Measurements from ENCODE around the gene PTCH1.

DNA sequence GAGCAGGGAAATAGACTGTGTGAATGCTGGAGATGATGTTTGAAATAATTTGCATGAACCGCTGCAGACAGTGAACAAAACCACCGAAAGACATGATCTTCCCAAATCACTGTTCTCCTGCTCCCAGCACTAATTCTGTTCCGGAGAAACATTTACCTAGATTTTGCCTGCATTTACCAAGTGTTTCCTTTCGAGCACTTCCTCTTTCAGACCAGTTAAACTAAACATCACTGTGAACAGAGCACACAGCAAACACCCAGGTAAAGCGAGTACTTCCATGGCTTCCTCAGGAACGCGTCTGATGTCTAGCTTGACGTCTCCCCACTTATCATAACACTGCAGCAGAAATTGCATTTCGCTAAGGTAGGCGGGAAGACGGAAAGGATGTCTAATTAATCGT is 45.1 kb upstream of the PTCH1 start:
- no peak for TF ChIP-seq EZH2 (IDR thresholded peaks at IDR 0.05; ENCODE audit: low read length)
- TF ChIP-seq, protein P1, sequence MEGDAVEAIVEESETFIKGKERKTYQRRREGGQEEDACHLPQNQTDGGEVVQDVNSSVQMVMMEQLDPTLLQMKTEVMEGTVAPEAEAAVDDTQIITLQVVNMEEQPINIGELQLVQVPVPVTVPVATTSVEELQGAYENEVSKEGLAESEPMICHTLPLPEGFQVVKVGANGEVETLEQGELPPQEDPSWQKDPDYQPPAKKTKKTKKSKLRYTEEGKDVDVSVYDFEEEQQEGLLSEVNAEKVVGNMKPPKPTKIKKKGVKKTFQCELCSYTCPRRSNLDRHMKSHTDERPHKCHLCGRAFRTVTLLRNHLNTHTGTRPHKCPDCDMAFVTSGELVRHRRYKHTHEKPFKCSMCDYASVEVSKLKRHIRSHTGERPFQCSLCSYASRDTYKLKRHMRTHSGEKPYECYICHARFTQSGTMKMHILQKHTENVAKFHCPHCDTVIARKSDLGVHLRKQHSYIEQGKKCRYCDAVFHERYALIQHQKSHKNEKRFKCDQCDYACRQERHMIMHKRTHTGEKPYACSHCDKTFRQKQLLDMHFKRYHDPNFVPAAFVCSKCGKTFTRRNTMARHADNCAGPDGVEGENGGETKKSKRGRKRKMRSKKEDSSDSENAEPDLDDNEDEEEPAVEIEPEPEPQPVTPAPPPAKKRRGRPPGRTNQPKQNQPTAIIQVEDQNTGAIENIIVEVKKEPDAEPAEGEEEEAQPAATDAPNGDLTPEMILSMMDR (optimal IDR thresholded peaks at IDR 0.05 in 1 of 3, IDR thresholded peaks at IDR 0.05 in 1 of 3, conservative IDR thresholded peaks at IDR 0.05 in 1 of 3; ENCODE audit: extremely low read depth in 1 of 3, insufficient read depth in 2 of 3, low read length in 3 of 3): no peak

Data from keratinocyte (primary cell).